Measurements from ENCODE around the gene TMOD4.

TMOD4 gene

GRCh38 chr1:151158751-151159251, 17.0 kb downstream of the TMOD4 start:
- H3K36me3 ChIP-seq: peaks cover 19% of the 10 kb centered on the region
- no peaks in the 10 kb centered on the region for H3K9me3 ChIP-seq
- peak overlapping the region; percentile 86 for H3K27ac ChIP-seq
- no peaks in the 10 kb centered on the region for H3K27me3 ChIP-seq
- H3K4me3 ChIP-seq: 0 out of 2 replicates have a peak overlapping the region, but pooled peaks have one; percentile 71
- no peak for TF ChIP-seq Cebpa-rat (IDR thresholded peaks at IDR 0.05)
- no peaks in the 10 kb centered on the region for H4K20me1 ChIP-seq
- peak overlapping the region; percentile 95 for H3K4me2 ChIP-seq
- H3K4me1 ChIP-seq: peaks cover 62% of the 10 kb centered on the region
- H3K9ac ChIP-seq: peak overlapping the region; percentile 34; the same call in 1 of the 2 replicates

- H3K9me3 ChIP-seq: no peaks in the 10 kb centered on the region
- H3K4me1 ChIP-seq: peaks cover 59% of the 10 kb centered on the region
- no peaks in the 10 kb centered on the region for H4K20me1 ChIP-seq
- H3K9ac ChIP-seq: no peak overlapping the region
- TF ChIP-seq Cebpa-rat (IDR thresholded peaks at IDR 0.05): no peak
- peaks cover 19% of the 10 kb centered on the region for H3K36me3 ChIP-seq
- H3K4me2 ChIP-seq: peak overlapping the region; percentile 95
- no peaks in the 10 kb centered on the region for H3K27me3 ChIP-seq
- H3K27ac ChIP-seq: peak overlapping the region; percentile 86
- peak overlapping the region; percentile 71 for H3K4me3 ChIP-seq
These were observed 17.5 kb downstream of the TMOD4 start for GRCh38 chr1:151158326-151158725.

GRCh38 chr1:151157067-151157531, 18.7 kb downstream of the TMOD4 start:
- peaks cover 59% of the 10 kb centered on the region for H3K4me1 ChIP-seq
- no peaks in the 10 kb centered on the region for H4K20me1 ChIP-seq
- peak overlapping the region; percentile 79 for H3K9ac ChIP-seq
- H3K9me3 ChIP-seq: no peaks in the 10 kb centered on the region
- peak overlapping the region; percentile 95 for H3K4me2 ChIP-seq
- TF ChIP-seq Cebpa-rat (IDR thresholded peaks at IDR 0.05): no peak
- peak overlapping the region; percentile 86 for H3K27ac ChIP-seq
- no peaks in the 10 kb centered on the region for H3K27me3 ChIP-seq
- H3K36me3 ChIP-seq: peaks cover 19% of the 10 kb centered on the region
- peak overlapping the region; percentile 71 for H3K4me3 ChIP-seq

GRCh38 chr1:151156515-151156819, 19.3 kb downstream of the TMOD4 start, which contains the start of gene TNFAIP8L2:
Gene TNFAIP8L2 (plus strand): TSS chr1:151156649. CDS start chr1:151158698, 2,049 bp downstream.
- H3K4me2 ChIP-seq: peak within 1 kb of the TSS; percentile 95
- peak within 1 kb of the TSS; percentile 71 for H3K4me3 ChIP-seq
- H3K9ac ChIP-seq: peak within 1 kb of the TSS; percentile 79
- H3K36me3 ChIP-seq: peaks cover 16% of the 10 kb centered on the region
- H4K20me1 ChIP-seq: no peaks in the 10 kb centered on the region
- H3K9me3 ChIP-seq: no peaks in the 10 kb centered on the region
- no peak for TF ChIP-seq Cebpa-rat (IDR thresholded peaks at IDR 0.05)
- peaks cover 59% of the 10 kb centered on the region for H3K4me1 ChIP-seq
- H3K27me3 ChIP-seq: no peaks in the 10 kb centered on the region
- H3K27ac ChIP-seq: peak within 1 kb of the TSS; percentile 86

- Histone ChIP-seq H3K27me3 (no peaks in the 10 kb centered on the region), H3K9me3 (no peaks in the 10 kb centered on the region), H4K20me1 (peaks cover 22% of the 10 kb centered on the region), H3K4me2 (peak overlapping the region; percentile 100), H3K4me1 (peaks cover 58% of the 10 kb centered on the region), H3K36me3 (0 out of 2 replicates have a peak, but pooled peaks cover under 1% of the 10 kb centered on the region), H3K9ac (peak overlapping the region; percentile 96), H3K27ac (peak overlapping the region; percentile 94), H3K4me3 (peak overlapping the region; percentile 80)
- no peak for TF ChIP-seq Cebpa-rat (IDR thresholded peaks at IDR 0.05)
These were observed 28.1 kb downstream of the TMOD4 start for GRCh38 chr1:151147665-151148064.

- Histone ChIP-seq H3K9ac (peak overlapping the region; percentile 96), H3K4me2 (peak overlapping the region; percentile 100), H3K9me3 (no peaks in the 10 kb centered on the region), H3K27me3 (no peaks in the 10 kb centered on the region), H3K36me3 (peaks cover 6% of the 10 kb centered on the region; the same call in 1 of the 2 replicates), H3K27ac (peak overlapping the region; percentile 94), H3K4me3 (peak overlapping the region; percentile 80), H4K20me1 (peaks cover 27% of the 10 kb centered on the region), H3K4me1 (peaks cover 64% of the 10 kb centered on the region)
- TF ChIP-seq Cebpa-rat (IDR thresholded peaks at IDR 0.05): no peak
These were observed 28.7 kb downstream of the TMOD4 start for GRCh38 chr1:151147132-151147503.

- TF ChIP-seq Cebpa-rat (IDR thresholded peaks at IDR 0.05): no peak
- H3K9me3 ChIP-seq: no peaks in the 10 kb centered on the region
- H3K9ac ChIP-seq: peak within 1 kb of the TSS; percentile 96
- H3K4me2 ChIP-seq: peak within 1 kb of the TSS; percentile 100
- H3K4me1 ChIP-seq: peaks cover 69% of the 10 kb centered on the region
- H3K4me3 ChIP-seq: peak within 1 kb of the TSS; percentile 80
- H4K20me1 ChIP-seq: peaks cover 33% of the 10 kb centered on the region
- peak within 1 kb of the TSS; percentile 94 for H3K27ac ChIP-seq
- no peaks in the 10 kb centered on the region for H3K27me3 ChIP-seq
- H3K36me3 ChIP-seq: peaks cover 11% of the 10 kb centered on the region
These were observed 29.2 kb downstream of the TMOD4 start, which contains the start of gene SEMA6C for GRCh38 chr1:151146412-151147131. Gene SEMA6C (minus strand): TSS chr1:151146631. CDS start chr1:151142621, 4,010 bp downstream.

GRCh38 chr1:151146072-151146411, 29.7 kb downstream of the TMOD4 start:
- Histone ChIP-seq H3K27ac (peak overlapping the region; percentile 94), H3K27me3 (no peaks in the 10 kb centered on the region), H3K4me3 (peak overlapping the region; percentile 80), H3K4me2 (peak overlapping the region; percentile 100), H3K9ac (peak overlapping the region; percentile 96), H4K20me1 (peaks cover 38% of the 10 kb centered on the region), H3K36me3 (peaks cover 17% of the 10 kb centered on the region), H3K9me3 (no peaks in the 10 kb centered on the region), H3K4me1 (peaks cover 74% of the 10 kb centered on the region)
- TF ChIP-seq Cebpa-rat (IDR thresholded peaks at IDR 0.05): no peak

GRCh38 chr1:151145304-151146071, 30.3 kb downstream of the TMOD4 start:
- H3K4me1 ChIP-seq: peaks cover 76% of the 10 kb centered on the region
- peak overlapping the region; percentile 94 for H3K27ac ChIP-seq
- no peak for TF ChIP-seq Cebpa-rat (IDR thresholded peaks at IDR 0.05)

More at GRCh38 chr1:151145304-151146071, 30.3 kb downstream of the TMOD4 start:
- peak overlapping the region; percentile 80 for H3K4me3 ChIP-seq
- H3K36me3 ChIP-seq: peaks cover 22% of the 10 kb centered on the region
- H4K20me1 ChIP-seq: peaks cover 41% of the 10 kb centered on the region
- H3K27me3 ChIP-seq: no peaks in the 10 kb centered on the region
- peak overlapping the region; percentile 100 for H3K4me2 ChIP-seq
- H3K9ac ChIP-seq: peak overlapping the region; percentile 96
- no peaks in the 10 kb centered on the region for H3K9me3 ChIP-seq

All from BLaER1 (cell line).